ENCODE measurements around the gene PTPRA. TPM values are rescaled to one million over a fixed set of nuclear protein-coding genes. Genes with fewer than 3 reads are reported as not detected.

The PTPRA gene
- total and polyA plus RNA-seq, 2 donors (not counting 3 experiments of a cell fraction or from before 2014, with no cell fraction given): 43.2 to 53.4 TPM

DNA sequence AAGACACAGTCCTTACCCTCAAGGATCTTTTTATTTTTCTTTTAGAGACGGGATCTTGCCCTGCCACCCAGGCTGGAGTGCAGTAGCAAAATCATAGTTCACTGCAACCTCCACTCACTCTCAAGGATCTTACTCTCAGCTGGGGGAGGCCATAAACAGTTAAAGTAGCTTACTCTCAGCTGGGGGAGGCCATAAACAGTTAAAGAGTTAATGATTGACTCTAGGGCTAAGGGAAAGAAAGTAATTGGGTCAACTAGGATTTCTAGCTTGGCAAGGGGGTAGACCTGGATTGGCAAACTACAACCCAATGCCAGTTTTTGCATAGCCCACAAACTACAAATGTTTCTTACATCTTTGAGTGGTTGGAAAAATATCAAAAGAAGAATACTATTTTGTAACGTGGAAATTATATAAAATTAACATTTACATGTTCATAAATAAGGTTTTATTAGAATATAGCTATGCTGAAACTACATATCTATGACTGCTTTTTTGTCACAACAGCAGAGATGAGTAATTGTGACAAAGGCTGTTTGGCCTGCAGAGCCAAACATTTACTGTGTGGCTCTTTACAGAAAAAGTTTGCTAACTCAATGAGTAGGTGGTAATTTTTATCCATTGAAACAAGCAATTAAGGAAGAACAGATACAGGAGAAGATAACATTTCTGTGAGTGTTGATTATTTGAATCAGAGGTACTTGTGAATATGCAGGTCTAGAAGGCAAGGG is 46.4 kb downstream of the PTPRA start:
- no peak overlapping the region for H3K4me2 ChIP-seq (ENCODE audit: insufficient read depth, low read length)
- dilution Hi-C loops (cut with MboI; ENCODE audit: extremely low pct_ligation_motif_present, low sequenced_read_pairs) (no loop called here), intact Hi-C loops (cut with micrococcal nuclease) (no loop called here)
- ChIA-PET POLR2A (no interaction called here), CTCF (no interaction called here)
- BruUV-seq (replicated peaks): no TSS peak
- no peak overlapping the region for H3K27ac ChIP-seq (ENCODE audit: insufficient read depth, low read depth, low read length)
- peaks cover 0 to 4% of the 10 kb centered on the region in 2 experiments for H3K36me3 ChIP-seq (ENCODE audit: control insufficient read depth in 2 of 2, extremely low read depth in 1 of 2, insufficient read depth in 2 of 2, low read length in 2 of 2)
- no peak overlapping the region for H2AFZ ChIP-seq (ENCODE audit: low read depth, low read length)
- no peaks in the 10 kb centered on the region for H3K27me3 ChIP-seq (ENCODE audit: control insufficient read depth in 2 of 2, insufficient read depth in 2 of 2, low read length in 2 of 2)
- H3K79me2 ChIP-seq (ENCODE audit: control insufficient read depth, insufficient read depth, low read length): peaks cover 24% of the 10 kb centered on the region
- DNase-seq (ENCODE audit: low read depth, low spot score) (no peak), FAIRE-seq (no peak)
- H3K9ac ChIP-seq (replicated peaks; ENCODE audit: extremely low read depth, insufficient read depth, low read length): no peak overlapping the region
- no peak overlapping the region for H3K4me3 ChIP-seq (replicated peaks in 1 of 3; ENCODE audit: insufficient read depth in 1 of 3, low read depth in 1 of 3, low read length in 3 of 3)
- H3K9me1 ChIP-seq (replicated peaks; ENCODE audit: control insufficient read depth, extremely low read depth, insufficient read depth, low read length): no peaks in the 10 kb centered on the region
- H3K4me1 ChIP-seq (ENCODE audit: control insufficient read depth, extremely low read depth, insufficient read depth, low read length): peaks cover 6% of the 10 kb centered on the region
- TF ChIP-seq FOS (IDR thresholded peaks at IDR 0.05; ENCODE audit: borderline replicate concordance, insufficient read depth, low read length) (no peak), MYC (IDR thresholded peaks at IDR 0.05; ENCODE audit: low read depth, low read length) (no peak), JUN (IDR thresholded peaks at IDR 0.05; ENCODE audit: borderline replicate concordance, insufficient read depth, insufficient read length, low read depth) (no peak), POLR2AphosphoS5 (IDR thresholded peaks at IDR 0.05; ENCODE audit: insufficient read depth, low read depth, low read length) (no peak), POLR2A (IDR thresholded peaks at IDR 0.05; ENCODE audit: low read depth, low read length) (no peak), GATA2 (IDR thresholded peaks at IDR 0.05; ENCODE audit: insufficient read depth, insufficient read length, low read depth, low read length) (no peak), EZH2 (IDR thresholded peaks at IDR 0.05; ENCODE audit: borderline replicate concordance, low read depth, low read length, severe bottlenecking) (no peak), CTCF (IDR thresholded peaks at IDR 0.05; ENCODE audit: extremely low read depth in 1 of 2, insufficient read depth in 1 of 2, low read depth in 1 of 2, low read length in 2 of 2) (no peak), MAX (IDR thresholded peaks at IDR 0.05; ENCODE audit: insufficient read depth, insufficient read length) (no peak)
- peaks cover 6% of the 10 kb centered on the region for H4K20me1 ChIP-seq (replicated peaks; ENCODE audit: control insufficient read depth, extremely low read depth, insufficient read depth, low read length)
- H3K9me3 ChIP-seq (replicated peaks; ENCODE audit: control insufficient read depth, insufficient read depth, low read length): no peaks in the 10 kb centered on the region

Measured in endothelial cell of umbilical vein (primary cell).